MCF 10A (cell line): Measurements from ENCODE around the gene ARL8A. TPM values are rescaled to one million over a fixed set of nuclear protein-coding genes. Genes with fewer than 3 reads are reported as not detected.

Source experiments
- BruUV-seq: library from RNA; stranded (reverse); fragments of 400-500 nt; replicated peaks from 2 replicates; lab custom pipeline; 2021; lab: Mats Ljungman, UMichigan
- CTCF ChIA-PET: fragments of 300-600 bp; sonication (Branson Sonifier 250); formaldehyde crosslinking; extraction: SDS; loops from one replicate; lab custom pipeline; 2021; ENCODE audit warnings: antibody characterized with exemption, inconsistent platforms; lab: Yijun Ruan, JAX
- POLR2A ChIA-PET: fragments of 300-600, 350-650 bp; sonication (Branson Sonifier 250); formaldehyde crosslinking; extraction: SDS; loops from one replicate; lab custom pipeline; 2020; ENCODE audit warnings: antibody characterized with exemption, inconsistent platforms; lab: Yijun Ruan, JAX
- DNase-seq: peaks from one replicate; pipeline ENCODE4 v3.0.0-alpha.2; 2018; ENCODE audit not compliant: unreplicated experiment
- H3K27ac Mint-ChIP-seq: one replicate; pipeline ENCODE4 v1.8.0; 2022; ENCODE audit warnings: mild to moderate bottlenecking, low read depth, mixed read lengths; ENCODE audit not compliant: unreplicated experiment
- H3K27me3 Mint-ChIP-seq: one replicate; pipeline ENCODE4 v1.8.0; 2022; ENCODE audit warnings: mixed read lengths; ENCODE audit not compliant: insufficient read depth, unreplicated experiment
- H3K36me3 Mint-ChIP-seq: one replicate; pipeline ENCODE4 v1.8.0; 2022; ENCODE audit warnings: mild to moderate bottlenecking, moderate library complexity, mixed read lengths; ENCODE audit not compliant: insufficient read depth, unreplicated experiment
- H3K4me1 Mint-ChIP-seq: one replicate; pipeline ENCODE4 v1.8.0; 2022; ENCODE audit warnings: mixed read lengths; ENCODE audit not compliant: insufficient read depth, unreplicated experiment
- H3K4me3 Mint-ChIP-seq: one replicate; pipeline ENCODE4 v1.8.0; 2022; ENCODE audit warnings: mild to moderate bottlenecking, moderate library complexity, mixed read lengths; ENCODE audit not compliant: unreplicated experiment
- H3K9me3 Mint-ChIP-seq: one replicate; pipeline ENCODE4 v1.8.0; 2022; ENCODE audit warnings: mixed read lengths; ENCODE audit not compliant: unreplicated experiment
- intact Hi-C: fragments of 100-400 bp; cut with micrococcal nuclease; formaldehyde crosslinking; loops from 2 replicates; pipeline ENCODE4 v1.14.1; 2022
- total RNA-seq: library from RNA; stranded (reverse); gene quantifications from 2 replicates; pipeline ENCODE4 v1.2.3, GENCODE V29; 2022
- TF ChIP-seq, protein P1 (sequence below): fragments of 200-600 bp; IDR thresholded peaks from one replicate; pipeline ENCODE4 v1.8.0; 2022; ENCODE audit warnings: antibody characterized with exemption, mild to moderate bottlenecking; ENCODE audit not compliant: unreplicated experiment

Gene ARL8A
- total RNA-seq, 1 experiment from 2014 or later: 94.8 TPM

DNA sequence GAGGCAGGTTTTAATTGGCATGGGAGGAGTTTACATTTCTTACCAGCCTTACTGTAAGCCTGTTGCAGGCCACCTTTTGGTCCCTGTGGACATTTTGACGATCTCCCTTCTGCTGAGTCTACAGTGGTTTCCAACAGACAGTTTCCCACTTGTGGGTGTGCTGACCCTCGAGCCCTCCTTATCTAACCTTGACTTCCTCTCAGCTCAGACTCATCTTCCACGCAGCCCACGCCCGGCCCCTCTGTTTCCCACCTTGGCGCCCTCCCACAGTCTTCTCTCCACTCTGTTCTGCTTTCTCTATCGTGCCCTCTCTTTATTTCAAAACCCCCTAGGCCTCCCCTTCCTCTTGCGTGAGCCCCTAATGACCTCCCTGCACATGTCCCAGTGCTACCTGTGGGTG, 6.1 kb upstream of the ARL8A start:
- H3K27ac Mint-ChIP-seq: no peak overlapping the region
- ChIA-PET POLR2A (no interaction called here), CTCF (interaction anchor here (1.4 kb wide), 1 partner anchor 16 kb away, joined by 4 read pairs; no protein-coding TSS in a partner anchor)
- no peaks in the 10 kb centered on the region for H3K36me3 Mint-ChIP-seq
- no peaks in the 10 kb centered on the region for H3K9me3 Mint-ChIP-seq
- TF ChIP-seq, protein P1, sequence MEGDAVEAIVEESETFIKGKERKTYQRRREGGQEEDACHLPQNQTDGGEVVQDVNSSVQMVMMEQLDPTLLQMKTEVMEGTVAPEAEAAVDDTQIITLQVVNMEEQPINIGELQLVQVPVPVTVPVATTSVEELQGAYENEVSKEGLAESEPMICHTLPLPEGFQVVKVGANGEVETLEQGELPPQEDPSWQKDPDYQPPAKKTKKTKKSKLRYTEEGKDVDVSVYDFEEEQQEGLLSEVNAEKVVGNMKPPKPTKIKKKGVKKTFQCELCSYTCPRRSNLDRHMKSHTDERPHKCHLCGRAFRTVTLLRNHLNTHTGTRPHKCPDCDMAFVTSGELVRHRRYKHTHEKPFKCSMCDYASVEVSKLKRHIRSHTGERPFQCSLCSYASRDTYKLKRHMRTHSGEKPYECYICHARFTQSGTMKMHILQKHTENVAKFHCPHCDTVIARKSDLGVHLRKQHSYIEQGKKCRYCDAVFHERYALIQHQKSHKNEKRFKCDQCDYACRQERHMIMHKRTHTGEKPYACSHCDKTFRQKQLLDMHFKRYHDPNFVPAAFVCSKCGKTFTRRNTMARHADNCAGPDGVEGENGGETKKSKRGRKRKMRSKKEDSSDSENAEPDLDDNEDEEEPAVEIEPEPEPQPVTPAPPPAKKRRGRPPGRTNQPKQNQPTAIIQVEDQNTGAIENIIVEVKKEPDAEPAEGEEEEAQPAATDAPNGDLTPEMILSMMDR: no peak
- H3K27me3 Mint-ChIP-seq: no peaks in the 10 kb centered on the region
- DNase-seq: no peak
- BruUV-seq: no TSS peak
- H3K4me1 Mint-ChIP-seq: peaks cover 12% of the 10 kb centered on the region
- intact Hi-C loops: no loop called here
- H3K4me3 Mint-ChIP-seq: no peak overlapping the region

DNA sequence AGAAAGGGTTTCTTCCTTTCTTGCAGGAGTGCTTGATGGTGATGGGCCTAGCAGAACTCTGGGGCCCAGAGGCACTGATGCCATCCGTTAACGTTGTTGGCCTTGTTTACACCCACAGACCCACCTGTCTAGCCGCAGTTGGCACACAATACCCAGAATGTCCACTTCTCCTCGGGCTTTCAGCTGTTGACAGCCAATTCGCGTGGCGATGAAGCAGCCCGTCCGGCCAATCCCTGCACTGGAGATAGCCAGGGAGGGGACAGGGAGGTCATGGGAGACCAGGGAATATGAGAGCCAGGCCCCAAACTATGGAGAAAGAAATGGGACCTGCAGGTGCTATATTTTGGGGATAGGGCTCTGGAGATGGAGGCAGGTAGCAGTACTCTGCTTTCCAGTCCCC, 5.7 kb upstream of the ARL8A start:
- DNase-seq: no peak
- POLR2A ChIA-PET: no interaction called here
- no TSS peak for BruUV-seq
- CTCF ChIA-PET: interaction anchor here (0.8 kb wide), 1 partner anchor 141 kb away, joined by 3 read pairs; no protein-coding TSS in a partner anchor
- Mint-ChIP-seq H3K36me3 (no peaks in the 10 kb centered on the region), H3K27me3 (no peaks in the 10 kb centered on the region), H3K4me3 (no peak overlapping the region), H3K9me3 (no peaks in the 10 kb centered on the region), H3K27ac (no peak overlapping the region), H3K4me1 (peaks cover 8% of the 10 kb centered on the region)
- TF ChIP-seq, protein P1: no peak
- intact Hi-C loops: no loop called here

DNA sequence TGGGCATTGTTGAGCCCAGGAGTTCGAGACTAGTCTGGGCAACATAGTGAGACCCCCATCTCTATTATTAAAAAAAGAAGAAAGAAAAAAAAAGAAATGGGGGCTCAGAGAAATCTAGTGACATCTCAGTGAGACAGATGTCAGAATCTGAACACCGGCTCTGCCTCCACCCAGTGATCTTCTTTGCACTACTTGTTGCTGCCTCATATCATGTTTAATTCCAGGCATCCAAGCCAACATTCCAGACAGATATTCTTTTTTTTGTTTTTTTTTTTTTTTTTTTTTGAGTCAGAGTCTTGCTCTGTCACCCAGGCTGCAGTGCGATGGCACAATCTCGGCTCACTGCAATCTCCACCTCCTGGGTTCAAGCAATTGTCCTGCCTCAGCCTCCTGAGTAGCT, 5.0 kb upstream of the ARL8A start:
- no peak overlapping the region for H3K4me3 Mint-ChIP-seq
- no peak overlapping the region for H3K27ac Mint-ChIP-seq
- ChIA-PET POLR2A (no interaction called here), CTCF (interaction anchor here (0.8 to 0.9 kb wide), 2 partner anchors 140 to 169 kb away, joined by 3 read pairs; no protein-coding TSS in a partner anchor)
- no peaks in the 10 kb centered on the region for H3K27me3 Mint-ChIP-seq
- BruUV-seq: no TSS peak
- TF ChIP-seq, protein P1: no peak
- no peaks in the 10 kb centered on the region for H3K9me3 Mint-ChIP-seq
- no peak for DNase-seq
- no peaks in the 10 kb centered on the region for H3K36me3 Mint-ChIP-seq
- intact Hi-C loops: no loop called here
- peaks cover 2% of the 10 kb centered on the region for H3K4me1 Mint-ChIP-seq

DNA sequence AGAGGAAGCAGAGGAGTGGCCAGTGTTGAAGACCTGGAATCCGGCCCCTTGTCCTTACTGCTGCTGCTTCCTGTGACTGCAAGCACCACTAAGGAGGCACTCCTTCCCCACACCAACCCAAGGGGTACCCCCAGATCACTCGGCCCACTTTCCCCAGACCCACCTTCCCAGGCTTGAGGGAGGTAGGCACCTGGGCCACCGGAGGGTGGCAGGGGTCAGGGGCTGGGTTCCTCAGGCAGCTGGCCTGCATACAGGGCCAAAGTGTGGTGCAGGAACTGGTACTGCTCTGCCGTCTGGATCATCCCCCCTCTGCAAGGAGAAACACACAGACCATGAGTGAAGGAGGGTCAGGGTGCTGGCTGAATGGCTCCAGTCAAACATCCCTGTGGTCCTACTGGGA, 3.9 kb upstream of the ARL8A start:
- TF ChIP-seq, protein P1: no peak
- Mint-ChIP-seq H3K4me3 (no peak overlapping the region), H3K9me3 (no peaks in the 10 kb centered on the region), H3K4me1 (peaks cover 4% of the 10 kb centered on the region), H3K36me3 (no peaks in the 10 kb centered on the region), H3K27ac (no peak overlapping the region), H3K27me3 (no peaks in the 10 kb centered on the region)
- CTCF ChIA-PET: interaction anchor here (0.9 to 4.1 kb wide), 3 partner anchors 13 to 167 kb away, joined by 3 to 40 read pairs (median 8); no protein-coding TSS in a partner anchor
- intact Hi-C loops: no loop called here
- POLR2A ChIA-PET: interaction anchor here (0.6 kb wide), 1 partner anchor 16 kb away, joined by 4 read pairs; no protein-coding TSS in a partner anchor
- DNase-seq: no peak
- no TSS peak for BruUV-seq
